Neutrophil (primary cell): Measurements from ENCODE around the gene EPHB6.

ENCODE experiments used
- H3K27ac ChIP-seq: fragments of 200-600 bp; sonication (generic); 2 replicates; pipeline ENCODE4 v1.5.1; 2016; ENCODE audit warnings: mild to moderate bottlenecking, moderate library complexity
- H3K27me3 ChIP-seq: fragments of 200-600 bp; sonication (generic); 2 replicates; pipeline ENCODE4 v1.6.0; 2016; ENCODE audit warnings: mild to moderate bottlenecking
- H3K36me3 ChIP-seq: fragments of 200-600 bp; sonication (generic); 2 replicates; pipeline ENCODE4 v1.5.1; 2017
- H3K4me1 ChIP-seq, 2 experiments: fragments of 200-600 bp in 1 of 2; sonication (generic) in 1 of 2; 1 replicate in 1 of 2; 2 replicates in 1 of 2; pipeline versions ENCODE4 v1.5.1 to v1.6.1; 2013 to 2016; ENCODE audit warnings: low read depth in 1 of 2, low read length in 1 of 2, mild to moderate bottlenecking in 1 of 2, moderate library complexity in 1 of 2; ENCODE audit not compliant: control insufficient read depth in 1 of 2, insufficient read depth in 1 of 2
- H3K4me3 ChIP-seq, 2 experiments: fragments of 200-600 bp in 1 of 2; sonication (generic) in 1 of 2; 1 replicate in 1 of 2; 2 replicates in 1 of 2; pipeline ENCODE4 v1.5.1; 2013 to 2016; ENCODE audit warnings: low read depth in 1 of 2, low read length in 1 of 2, mild to moderate bottlenecking in 1 of 2, moderate library complexity in 1 of 2
- H3K9me3 ChIP-seq: fragments of 200-600 bp; sonication (generic); 2 replicates; pipeline ENCODE4 v1.5.1; 2016
- TF ChIP-seq, protein P1 (sequence below): fragments of 200-600 bp; sonication (generic); IDR thresholded peaks from 2 replicates; pipeline ENCODE4 v1.5.1; 2016; ENCODE audit warnings: antibody characterized with exemption

Gene EPHB6

DNA sequence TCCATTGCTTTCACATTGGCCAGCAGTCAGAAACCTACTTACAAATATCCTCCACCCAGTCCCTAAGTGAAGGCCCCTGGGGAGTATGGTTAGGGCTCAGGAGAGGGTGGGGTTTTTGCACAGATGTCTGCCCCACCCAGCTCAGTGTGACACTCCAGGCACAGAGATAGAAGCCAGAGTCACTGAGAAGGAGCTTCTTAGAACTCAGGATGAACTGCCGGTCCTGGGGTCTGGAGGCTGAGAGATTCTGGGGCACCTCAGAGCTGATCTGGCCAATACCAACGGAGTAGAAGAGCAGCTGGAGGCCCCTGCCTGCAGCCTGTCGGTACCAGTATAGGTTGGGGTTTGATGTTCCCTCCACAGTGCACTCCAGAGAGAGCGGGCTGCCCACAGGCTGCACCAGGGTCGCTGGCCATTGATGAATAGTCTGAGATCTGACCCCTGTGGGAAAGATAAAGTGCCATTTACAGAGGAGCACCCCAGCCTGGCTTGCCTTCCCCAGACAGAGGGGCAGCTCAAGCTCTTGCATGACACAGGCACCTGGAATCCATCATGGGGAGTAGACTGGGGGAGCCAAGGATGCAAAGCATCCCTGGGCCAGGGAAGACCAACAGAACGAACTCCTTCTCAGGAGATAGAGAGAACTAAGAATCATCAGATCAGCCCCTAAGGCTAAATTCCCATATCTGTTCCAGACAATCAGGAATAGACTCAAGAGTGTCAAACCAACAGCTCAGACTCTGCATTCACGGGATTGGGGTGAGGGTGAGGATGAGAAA, 42.2 kb upstream of the EPHB6 start:
- no peaks in the 10 kb centered on the region for H3K4me1 ChIP-seq
- no peaks in the 10 kb centered on the region for H3K9me3 ChIP-seq
- no peaks in the 10 kb centered on the region for H3K36me3 ChIP-seq
- no peak overlapping the region for H3K4me3 ChIP-seq
- no peak overlapping the region for H3K27ac ChIP-seq
- peaks cover 23% of the 10 kb centered on the region for H3K27me3 ChIP-seq
- TF ChIP-seq, protein P1, sequence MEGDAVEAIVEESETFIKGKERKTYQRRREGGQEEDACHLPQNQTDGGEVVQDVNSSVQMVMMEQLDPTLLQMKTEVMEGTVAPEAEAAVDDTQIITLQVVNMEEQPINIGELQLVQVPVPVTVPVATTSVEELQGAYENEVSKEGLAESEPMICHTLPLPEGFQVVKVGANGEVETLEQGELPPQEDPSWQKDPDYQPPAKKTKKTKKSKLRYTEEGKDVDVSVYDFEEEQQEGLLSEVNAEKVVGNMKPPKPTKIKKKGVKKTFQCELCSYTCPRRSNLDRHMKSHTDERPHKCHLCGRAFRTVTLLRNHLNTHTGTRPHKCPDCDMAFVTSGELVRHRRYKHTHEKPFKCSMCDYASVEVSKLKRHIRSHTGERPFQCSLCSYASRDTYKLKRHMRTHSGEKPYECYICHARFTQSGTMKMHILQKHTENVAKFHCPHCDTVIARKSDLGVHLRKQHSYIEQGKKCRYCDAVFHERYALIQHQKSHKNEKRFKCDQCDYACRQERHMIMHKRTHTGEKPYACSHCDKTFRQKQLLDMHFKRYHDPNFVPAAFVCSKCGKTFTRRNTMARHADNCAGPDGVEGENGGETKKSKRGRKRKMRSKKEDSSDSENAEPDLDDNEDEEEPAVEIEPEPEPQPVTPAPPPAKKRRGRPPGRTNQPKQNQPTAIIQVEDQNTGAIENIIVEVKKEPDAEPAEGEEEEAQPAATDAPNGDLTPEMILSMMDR, result no peak

DNA sequence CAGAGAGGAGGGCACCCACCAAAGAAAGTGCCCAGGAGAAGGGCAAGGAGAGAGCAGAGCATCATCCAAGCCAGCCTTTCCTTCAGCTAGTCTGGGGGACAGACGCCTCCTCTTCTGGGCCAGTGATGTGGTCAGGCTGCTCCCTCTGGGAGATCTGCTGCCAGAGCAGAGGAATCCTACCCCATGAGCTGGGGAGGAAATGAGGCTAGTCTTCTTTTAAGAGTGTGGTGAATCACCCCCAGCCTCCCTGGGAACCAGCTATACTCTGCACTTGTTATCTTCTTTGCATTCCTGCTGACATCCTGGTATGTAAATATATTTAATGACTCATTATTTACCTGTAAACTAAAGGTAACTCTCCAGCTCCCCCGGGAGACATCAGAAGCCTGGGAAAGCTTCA, 41.6 kb upstream of the EPHB6 start:
- Histone ChIP-seq H3K27me3 (peaks cover 17% of the 10 kb centered on the region), H3K4me1 (no peaks in the 10 kb centered on the region), H3K4me3 (no peak overlapping the region), H3K36me3 (no peaks in the 10 kb centered on the region), H3K9me3 (no peaks in the 10 kb centered on the region), H3K27ac (no peak overlapping the region)
- TF ChIP-seq, protein P1, result no peak

DNA sequence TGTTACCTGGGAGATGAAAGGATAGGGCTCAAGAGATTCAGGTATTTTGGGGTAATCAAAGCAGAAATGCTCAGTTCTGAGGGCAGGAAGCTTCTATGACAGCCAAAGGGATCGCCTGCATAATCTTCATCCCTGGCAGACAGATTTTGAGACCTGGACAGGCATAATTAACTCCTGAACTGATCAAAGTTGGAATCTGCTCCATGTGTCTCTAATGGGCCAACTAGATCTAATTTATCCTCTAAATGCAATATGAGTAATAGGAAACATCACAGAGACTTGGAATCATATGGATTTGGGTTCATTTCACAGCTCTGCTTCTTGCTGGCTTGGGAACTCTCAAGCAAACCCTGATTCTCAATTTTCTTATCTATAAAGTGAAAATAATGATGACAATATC, 41.2 kb upstream of the EPHB6 start:
- Histone ChIP-seq H3K4me1 (no peaks in the 10 kb centered on the region), H3K27me3 (peaks cover 12% of the 10 kb centered on the region), H3K27ac (no peak overlapping the region), H3K9me3 (no peaks in the 10 kb centered on the region), H3K4me3 (no peak overlapping the region), H3K36me3 (no peaks in the 10 kb centered on the region)
- TF ChIP-seq, protein P1, result no peak

DNA sequence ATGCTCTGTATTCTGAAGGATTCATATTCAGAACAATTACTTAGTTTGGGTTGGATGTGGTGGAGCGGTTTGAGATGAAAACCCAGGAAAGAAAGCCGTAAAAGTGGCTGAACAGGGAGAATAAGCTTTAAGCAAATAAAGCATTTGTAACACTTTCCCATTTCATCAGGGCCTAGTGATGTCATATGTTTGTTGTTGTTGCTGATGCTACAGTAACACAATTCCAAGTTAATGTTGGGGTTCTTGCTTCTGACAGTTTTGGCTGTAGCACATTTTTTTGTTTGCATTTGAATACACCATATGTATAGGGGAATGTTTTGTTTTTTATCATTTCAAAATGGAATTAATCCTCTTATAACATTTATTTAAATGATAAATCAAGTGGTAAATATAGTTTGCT, 40.4 kb upstream of the EPHB6 start:
- H3K36me3 ChIP-seq, result no peaks in the 10 kb centered on the region
- TF ChIP-seq, protein P1, result no peak
- no peak overlapping the region for H3K4me3 ChIP-seq
- peaks cover 4% of the 10 kb centered on the region for H3K27me3 ChIP-seq
- H3K4me1 ChIP-seq, result no peaks in the 10 kb centered on the region
- no peak overlapping the region for H3K27ac ChIP-seq
- no peaks in the 10 kb centered on the region for H3K9me3 ChIP-seq

DNA sequence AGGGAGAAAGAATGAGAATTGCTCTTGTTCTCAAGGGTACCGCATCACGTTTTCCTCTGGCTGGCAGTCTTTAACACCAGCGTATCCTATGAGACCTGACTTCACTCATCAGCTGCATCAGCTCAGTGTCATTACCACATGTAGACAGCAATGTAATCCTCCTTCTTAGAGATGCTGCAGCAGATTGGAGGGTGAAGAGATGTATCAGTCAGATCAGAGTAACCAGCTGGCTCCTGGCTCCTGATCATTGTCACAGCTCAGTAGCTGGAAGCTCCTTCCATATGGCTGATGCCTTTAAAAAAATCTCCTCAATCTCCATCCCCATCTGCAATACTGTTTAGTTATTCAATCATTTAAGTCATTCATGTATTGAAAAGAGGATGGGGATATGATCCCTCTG, 39.7 kb upstream of the EPHB6 start:
- H3K4me1 ChIP-seq, result no peaks in the 10 kb centered on the region
- no peaks in the 10 kb centered on the region for H3K36me3 ChIP-seq
- TF ChIP-seq, protein P1, result no peak
- no peaks in the 10 kb centered on the region for H3K27me3 ChIP-seq
- no peaks in the 10 kb centered on the region for H3K9me3 ChIP-seq
- no peak overlapping the region for H3K4me3 ChIP-seq
- H3K27ac ChIP-seq, result no peak overlapping the region
